ENCODE data around the gene CCBE1.

GRCh38 chr18:59742325-59743111, 45.3 kb upstream of the CCBE1 start:
- no peak for TF ChIP-seq CTCF (IDR thresholded peaks at IDR 0.05)
- TF ChIP-seq ZFX (IDR thresholded peaks at IDR 0.05; ENCODE audit: borderline replicate concordance): no peak
